Measurements from ENCODE around the gene MKNK2.
"Not testable (repeated sequence)": the region's sequence is repeated elsewhere in the genome, so short reads cannot be mapped to it uniquely, and the experiment has no call there.

Gene MKNK2

DNA sequence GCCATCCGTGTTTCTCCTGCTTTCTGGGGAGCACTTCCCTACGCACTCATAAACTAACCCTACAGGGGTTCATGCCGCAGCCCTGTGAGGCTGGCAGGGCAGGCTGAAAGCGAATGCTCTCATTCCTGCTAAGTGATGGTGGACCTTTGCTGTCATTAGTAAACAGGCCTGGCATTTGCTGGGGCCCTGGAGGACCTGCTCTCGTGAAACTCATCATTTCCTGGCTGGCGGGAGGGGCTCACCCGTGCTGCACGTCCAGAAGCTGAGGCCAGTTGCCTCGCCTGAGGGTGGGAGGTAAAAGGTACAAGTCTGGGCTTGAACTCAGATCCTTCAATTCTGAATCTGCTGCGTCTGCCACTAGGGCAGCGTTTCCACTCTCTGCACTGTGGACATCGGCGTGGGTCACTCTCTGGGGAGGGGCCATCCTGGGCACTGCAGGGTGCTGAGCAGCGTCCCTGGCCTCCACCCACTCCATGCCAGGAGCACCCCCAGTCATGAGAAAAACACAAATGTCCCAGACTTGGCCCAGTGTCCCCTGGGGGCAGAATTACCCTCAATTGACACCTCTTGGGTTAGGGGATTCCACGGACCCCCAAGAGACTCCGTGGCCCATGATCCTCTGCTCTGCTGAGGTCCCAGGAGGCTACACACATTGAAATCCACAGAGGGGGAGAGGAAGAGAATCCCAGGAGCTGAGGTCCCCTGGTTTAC is 38.1 kb upstream of the MKNK2 start:
- no peak overlapping the region for H3K4me3 ChIP-seq (ENCODE audit: low read length)
- peaks cover 24% of the 10 kb centered on the region for H3K4me1 ChIP-seq (ENCODE audit: control insufficient read depth, insufficient read depth, low read length)

DNA sequence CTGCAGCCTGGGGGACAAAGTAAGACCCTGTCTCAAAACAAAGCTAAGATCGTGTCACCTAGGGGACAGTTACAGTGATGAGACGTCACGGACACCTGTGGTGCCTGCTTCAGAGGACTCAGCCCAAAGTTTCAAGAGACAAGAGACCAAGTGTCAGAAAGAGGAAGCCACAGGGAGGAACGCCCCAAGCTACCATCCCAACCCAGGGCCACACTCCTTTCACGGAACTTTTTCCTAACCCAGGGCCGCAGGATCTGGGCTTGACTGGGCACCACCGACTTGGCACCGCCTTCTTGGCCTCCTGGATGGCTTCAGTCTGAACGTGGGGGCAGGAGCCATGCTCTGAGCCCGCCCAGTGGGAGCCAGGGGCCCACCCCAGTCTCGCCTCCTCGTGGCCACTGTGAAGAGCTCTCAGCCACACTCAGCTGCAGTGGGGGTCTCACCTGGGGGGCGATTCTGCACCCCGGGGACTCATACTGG is 36.6 kb upstream of the MKNK2 start:
- Histone ChIP-seq H3K4me1 (ENCODE audit: control insufficient read depth, insufficient read depth, low read length) (peaks cover 19% of the 10 kb centered on the region), H3K9me3 (ENCODE audit: control insufficient read depth, low read length) (no peaks in the 10 kb centered on the region), H3K4me3 (ENCODE audit: low read length) (no peak overlapping the region), H3K9ac (ENCODE audit: low read length) (no peak overlapping the region), H3K27me3 (ENCODE audit: control insufficient read depth, insufficient read depth, low read length) (no peaks in the 10 kb centered on the region), H3K36me3 (ENCODE audit: control insufficient read depth, insufficient read depth, low read length) (no peaks in the 10 kb centered on the region)

More for the DNA sequence above, 38.1 kb upstream of the MKNK2 start:
- no peaks in the 10 kb centered on the region for H3K36me3 ChIP-seq (ENCODE audit: control insufficient read depth, insufficient read depth, low read length)
- H3K9ac ChIP-seq (ENCODE audit: low read length) = no peak overlapping the region
- no peaks in the 10 kb centered on the region for H3K9me3 ChIP-seq (ENCODE audit: control insufficient read depth, low read length)
- no peaks in the 10 kb centered on the region for H3K27me3 ChIP-seq (ENCODE audit: control insufficient read depth, insufficient read depth, low read length)

DNA sequence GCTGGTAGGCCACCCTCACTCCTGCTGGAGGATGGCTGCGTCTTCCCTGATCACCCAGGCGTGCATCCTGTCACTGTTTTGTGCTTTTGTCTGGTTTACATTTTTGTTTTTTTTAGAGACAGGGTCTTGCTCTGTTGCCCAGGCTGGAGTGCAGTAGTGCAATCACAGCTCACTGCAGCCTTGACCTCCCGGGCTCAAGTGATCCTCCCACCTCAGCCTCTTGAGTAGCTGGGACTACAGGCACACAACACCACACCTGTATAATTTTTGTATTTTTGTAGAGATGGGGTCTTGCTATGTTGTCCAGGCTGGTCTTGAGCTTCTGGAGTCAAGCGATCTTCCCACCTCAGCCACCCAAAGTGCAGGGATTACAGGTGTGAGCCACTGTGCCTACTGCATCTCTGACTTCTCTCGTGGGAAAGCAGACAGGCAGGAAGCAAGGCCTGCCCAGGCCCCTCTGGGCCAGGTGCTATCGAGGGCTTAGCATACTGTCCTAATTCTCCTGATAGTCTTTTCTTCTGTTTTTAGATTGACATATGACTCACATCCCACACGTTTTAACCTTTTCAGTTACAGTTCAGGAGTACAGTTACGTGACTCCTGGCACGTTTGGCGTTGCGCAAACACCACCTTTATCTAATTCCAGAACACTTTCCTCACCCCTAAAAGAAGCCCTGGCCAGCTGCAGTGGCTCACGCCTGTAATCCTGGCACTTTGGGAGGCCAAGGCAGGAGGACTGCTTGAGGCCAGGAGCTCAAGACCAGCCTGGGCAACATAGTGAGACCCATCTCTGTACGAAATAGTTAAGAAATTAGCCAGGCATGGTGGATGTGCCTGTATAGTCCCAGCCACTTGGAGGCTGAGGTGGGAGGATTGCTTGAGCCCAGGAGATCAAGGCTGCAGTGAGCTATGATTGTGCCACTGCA is 35.9 kb upstream of the MKNK2 start:
- H3K9ac ChIP-seq (ENCODE audit: low read length); H3K36me3 ChIP-seq (ENCODE audit: control insufficient read depth, insufficient read depth, low read length); H3K4me3 ChIP-seq (ENCODE audit: low read length); H3K9me3 ChIP-seq (ENCODE audit: control insufficient read depth, low read length); H3K27me3 ChIP-seq (ENCODE audit: control insufficient read depth, insufficient read depth, low read length): not testable (repeated sequence)
- peaks cover 19% of the 10 kb centered on the region for H3K4me1 ChIP-seq (ENCODE audit: control insufficient read depth, insufficient read depth, low read length)

DNA sequence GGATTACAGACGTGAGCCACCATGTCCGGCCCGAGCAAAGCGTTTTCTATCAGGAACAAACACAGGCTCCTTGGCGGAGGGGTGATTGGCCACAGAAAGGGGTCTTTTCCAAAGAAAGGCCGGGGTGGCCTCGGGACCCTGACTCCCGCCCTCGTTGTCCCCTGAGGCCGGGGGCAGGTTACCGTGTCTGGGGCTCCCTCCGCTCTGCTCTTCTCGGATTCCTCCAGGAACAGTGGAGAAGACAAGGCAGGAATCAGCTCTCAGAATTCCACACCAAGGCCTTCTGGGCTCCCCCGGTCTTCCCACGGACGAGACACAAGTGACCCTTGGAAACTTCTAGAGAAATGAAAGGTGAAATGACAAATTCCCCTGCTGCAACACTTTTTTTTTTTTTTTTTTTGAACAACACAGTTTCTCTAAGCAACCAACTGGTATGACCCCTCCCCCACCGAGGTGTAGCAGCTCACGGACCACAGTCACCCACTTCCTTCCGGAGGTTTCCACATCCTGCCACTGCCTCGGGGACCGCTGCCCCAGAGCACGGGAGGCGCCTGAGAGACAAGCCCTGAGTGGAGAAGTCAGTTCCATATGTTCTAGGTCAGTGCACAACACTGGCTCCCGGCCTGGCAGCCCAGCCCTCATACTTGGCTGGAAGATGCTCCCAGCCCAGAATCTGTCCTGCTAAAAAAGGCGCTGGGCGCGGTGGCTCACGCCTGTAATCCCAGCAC is 34.1 kb upstream of the MKNK2 start:
- no peaks in the 10 kb centered on the region for H3K27me3 ChIP-seq (ENCODE audit: control insufficient read depth, insufficient read depth, low read length)
- H3K4me1 ChIP-seq (ENCODE audit: control insufficient read depth, insufficient read depth, low read length) = peaks cover 18% of the 10 kb centered on the region
- peak overlapping the region; percentile 4 for H3K4me3 ChIP-seq (ENCODE audit: low read length)
- no peaks in the 10 kb centered on the region for H3K36me3 ChIP-seq (ENCODE audit: control insufficient read depth, insufficient read depth, low read length)
- no peak overlapping the region for H3K9ac ChIP-seq (ENCODE audit: low read length)
- no peaks in the 10 kb centered on the region for H3K9me3 ChIP-seq (ENCODE audit: control insufficient read depth, low read length)

DNA sequence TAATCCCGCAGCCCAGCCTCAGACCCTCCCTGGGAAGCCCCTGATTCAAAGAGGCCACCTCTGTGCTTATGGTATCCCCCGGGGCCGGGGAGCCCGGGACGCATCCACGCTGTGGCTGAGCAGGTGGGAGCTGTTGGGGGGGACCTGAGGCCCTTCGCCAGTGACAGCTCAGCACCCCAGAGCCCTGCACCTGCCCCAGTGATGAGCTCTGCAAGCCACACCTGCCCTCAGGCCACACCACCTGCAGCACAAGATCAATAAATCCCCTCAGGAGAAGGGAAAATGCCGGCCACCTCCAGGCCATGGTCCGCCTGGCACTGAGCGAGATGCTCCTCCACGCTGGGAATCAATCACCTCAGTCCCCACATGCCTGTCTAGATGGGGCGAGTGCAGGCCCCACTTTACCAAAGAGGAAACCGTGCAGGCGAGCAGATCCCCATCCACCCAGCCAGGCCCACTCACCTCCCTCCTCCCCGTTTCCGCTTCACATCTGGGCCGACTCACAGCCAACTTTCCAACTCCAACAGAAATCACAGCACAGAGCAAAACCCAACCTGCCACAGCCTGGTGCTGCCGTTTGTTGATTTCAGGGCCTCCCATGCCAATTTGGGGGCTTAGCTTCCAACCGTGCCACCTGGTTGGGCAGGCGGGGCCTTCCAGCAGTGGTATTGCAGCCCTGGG is 32.3 kb upstream of the MKNK2 start:
- H3K4me1 ChIP-seq (ENCODE audit: control insufficient read depth, insufficient read depth, low read length) = peaks cover 13% of the 10 kb centered on the region
- H3K36me3 ChIP-seq (ENCODE audit: control insufficient read depth, insufficient read depth, low read length) = no peaks in the 10 kb centered on the region

DNA sequence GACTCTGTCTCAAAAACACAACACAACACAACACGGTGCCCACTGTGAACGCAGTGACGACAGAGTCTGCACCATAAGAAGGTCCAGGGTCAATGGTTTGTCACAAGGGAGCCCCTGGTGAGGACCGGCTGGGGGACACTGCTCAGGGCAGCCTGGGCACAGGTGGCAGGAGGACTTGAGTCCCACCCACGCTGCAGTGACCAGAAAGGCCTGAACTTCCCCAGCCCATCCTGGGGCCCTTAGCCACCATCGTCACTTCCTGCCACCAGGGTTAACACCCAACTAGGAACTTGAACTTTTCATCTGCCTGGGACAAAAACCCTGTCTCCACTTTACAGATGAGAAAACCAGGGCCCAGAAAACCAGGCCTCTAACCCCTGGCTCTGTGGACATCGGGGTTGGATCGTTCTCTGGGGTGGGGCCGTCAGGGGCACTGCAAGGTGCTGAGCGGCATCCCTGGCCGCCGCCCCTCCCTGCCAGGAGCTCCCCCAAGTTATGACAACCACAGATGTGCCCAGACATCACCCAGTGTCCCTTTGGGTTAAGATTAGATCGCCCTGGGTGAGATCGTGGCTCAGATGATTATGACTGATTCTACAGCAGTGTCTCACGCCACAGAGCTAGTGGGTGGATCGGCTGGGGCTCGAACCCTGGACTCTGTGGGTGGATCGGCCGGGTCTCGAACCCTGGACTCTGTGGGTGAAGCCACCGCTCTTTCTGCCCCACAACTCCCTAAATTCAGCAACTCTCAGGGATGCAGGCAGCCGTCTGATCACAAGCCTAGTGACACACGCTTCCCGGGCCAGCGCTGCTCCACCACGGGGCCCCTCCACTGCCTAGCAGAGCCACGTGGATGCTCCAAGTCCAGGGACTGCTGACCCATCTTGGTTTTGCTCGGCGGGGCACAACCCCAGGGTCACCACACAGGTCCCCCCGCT is 31.1 kb upstream of the MKNK2 start:
- Histone ChIP-seq H3K27me3 (ENCODE audit: control insufficient read depth, insufficient read depth, low read length) (no peaks in the 10 kb centered on the region), H3K9ac (ENCODE audit: low read length) (no peak overlapping the region), H3K36me3 (ENCODE audit: control insufficient read depth, insufficient read depth, low read length) (no peaks in the 10 kb centered on the region), H3K9me3 (ENCODE audit: control insufficient read depth, low read length) (no peaks in the 10 kb centered on the region), H3K4me3 (ENCODE audit: low read length) (no peak overlapping the region), H3K4me1 (ENCODE audit: control insufficient read depth, insufficient read depth, low read length) (peaks cover 5% of the 10 kb centered on the region)

More for the DNA sequence above, 32.3 kb upstream of the MKNK2 start:
- Histone ChIP-seq H3K4me3 (ENCODE audit: low read length) (no peak overlapping the region), H3K9me3 (ENCODE audit: control insufficient read depth, low read length) (no peaks in the 10 kb centered on the region), H3K9ac (ENCODE audit: low read length) (no peak overlapping the region), H3K27me3 (ENCODE audit: control insufficient read depth, insufficient read depth, low read length) (no peaks in the 10 kb centered on the region)

DNA sequence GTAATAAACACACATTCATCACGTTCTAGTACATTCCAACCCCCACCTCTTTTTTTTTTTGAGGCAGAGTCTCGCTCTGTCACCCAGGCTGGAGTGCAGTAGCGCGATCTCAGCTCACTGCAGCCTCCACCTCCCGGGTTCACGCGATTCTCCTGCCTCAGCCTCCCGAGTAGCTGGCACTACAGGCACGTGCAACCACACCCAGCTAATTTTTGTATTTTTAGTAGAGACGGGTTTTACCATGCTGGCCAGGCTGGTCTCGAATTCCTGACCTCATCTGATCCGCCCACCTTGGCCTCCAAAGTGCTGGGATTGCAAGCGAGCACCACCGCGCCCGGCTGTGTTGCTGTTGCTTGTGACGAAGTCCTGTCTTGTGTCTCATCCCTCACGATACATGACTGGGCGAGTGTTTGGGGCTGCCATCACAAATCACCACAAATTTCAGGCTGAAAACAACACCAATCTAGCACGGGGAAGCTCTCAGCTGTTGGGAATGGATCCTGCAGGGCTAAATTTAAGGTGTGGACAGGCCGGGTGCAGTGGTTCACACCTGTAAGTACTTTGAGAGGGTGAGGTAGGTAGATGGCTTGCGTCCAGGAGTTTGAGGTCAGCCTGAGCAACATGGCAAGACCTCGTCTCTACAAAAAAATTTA is 29.4 kb upstream of the MKNK2 start:
- Histone ChIP-seq H3K36me3 (ENCODE audit: control insufficient read depth, insufficient read depth, low read length) (no peaks in the 10 kb centered on the region), H3K9ac (ENCODE audit: low read length) (no peak overlapping the region), H3K4me1 (ENCODE audit: control insufficient read depth, insufficient read depth, low read length) (no peaks in the 10 kb centered on the region), H3K4me3 (ENCODE audit: low read length) (no peak overlapping the region), H3K27me3 (ENCODE audit: control insufficient read depth, insufficient read depth, low read length) (no peaks in the 10 kb centered on the region), H3K9me3 (ENCODE audit: control insufficient read depth, low read length) (no peaks in the 10 kb centered on the region)

DNA sequence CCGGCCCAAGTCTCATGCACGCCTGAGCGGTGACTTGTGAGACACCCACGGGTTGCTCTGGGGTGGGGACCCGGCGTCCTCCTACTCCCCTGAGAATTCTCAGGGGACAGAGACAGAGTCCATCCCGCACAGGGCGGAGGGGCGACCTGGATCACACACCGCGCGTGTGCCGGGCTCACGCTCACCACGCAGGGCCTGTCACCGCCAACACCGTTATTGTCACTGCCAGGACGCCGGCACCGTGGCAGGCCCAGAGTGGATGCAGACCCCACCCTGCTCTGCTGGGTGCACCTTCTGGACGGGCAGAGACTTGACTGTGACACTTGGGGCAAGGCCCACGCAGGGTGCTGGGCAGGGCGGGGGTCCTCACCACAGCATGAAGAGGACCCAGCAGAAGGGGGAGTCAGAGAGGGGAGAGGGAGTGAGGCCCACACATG is 28.8 kb upstream of the MKNK2 start:
- no peaks in the 10 kb centered on the region for H3K9me3 ChIP-seq (ENCODE audit: control insufficient read depth, low read length)
- H3K4me1 ChIP-seq (ENCODE audit: control insufficient read depth, insufficient read depth, low read length) = no peaks in the 10 kb centered on the region
- no peak overlapping the region for H3K4me3 ChIP-seq (ENCODE audit: low read length)
- H3K9ac ChIP-seq (ENCODE audit: low read length) = no peak overlapping the region
- H3K36me3 ChIP-seq (ENCODE audit: control insufficient read depth, insufficient read depth, low read length) = peaks cover 4% of the 10 kb centered on the region
- H3K27me3 ChIP-seq (ENCODE audit: control insufficient read depth, insufficient read depth, low read length) = no peaks in the 10 kb centered on the region

DNA sequence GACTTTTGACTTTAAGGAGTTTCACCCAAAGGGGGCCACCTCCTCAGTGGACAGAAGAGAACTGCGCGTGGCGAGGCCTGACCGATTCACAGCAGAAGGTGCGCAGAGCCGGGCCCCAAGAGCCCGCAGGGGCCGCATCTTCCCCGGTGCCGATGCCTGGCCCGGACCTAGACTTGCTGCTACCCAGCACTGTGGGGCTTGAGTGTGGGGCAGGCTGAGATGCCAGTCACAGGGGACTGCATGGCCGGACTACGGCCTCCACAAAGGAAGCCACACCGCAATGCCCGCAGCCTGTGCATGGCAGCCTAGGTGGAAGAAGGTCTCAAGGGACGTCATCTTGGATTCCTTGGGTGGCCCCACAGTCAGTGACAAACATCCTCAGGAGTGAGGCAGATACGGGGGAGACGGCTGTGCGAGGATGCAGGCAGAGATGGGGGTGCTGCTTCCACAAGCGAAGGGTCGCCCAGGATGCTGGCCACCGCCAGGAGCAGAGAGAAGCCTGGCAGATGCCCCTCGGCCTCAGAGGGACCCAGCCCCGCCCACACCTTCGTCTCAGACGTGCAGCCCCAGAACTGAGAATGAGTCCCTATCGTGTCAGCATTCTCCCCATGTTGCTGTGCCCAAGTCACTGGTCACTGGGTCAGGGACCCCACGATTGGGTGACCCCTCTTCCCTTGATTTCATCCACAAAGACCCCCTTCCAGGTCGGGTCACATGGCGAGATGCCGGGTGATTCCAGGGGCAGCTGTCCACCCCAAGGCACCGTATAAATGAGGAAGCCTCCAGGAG is 28.2 kb upstream of the MKNK2 start:
- Histone ChIP-seq H3K36me3 (ENCODE audit: control insufficient read depth, insufficient read depth, low read length) (peaks cover 4% of the 10 kb centered on the region), H3K4me3 (ENCODE audit: low read length) (no peak overlapping the region)

More for the DNA sequence above, 28.2 kb upstream of the MKNK2 start:
- Histone ChIP-seq H3K27me3 (ENCODE audit: control insufficient read depth, insufficient read depth, low read length) (no peaks in the 10 kb centered on the region), H3K9ac (ENCODE audit: low read length) (no peak overlapping the region), H3K4me1 (ENCODE audit: control insufficient read depth, insufficient read depth, low read length) (no peaks in the 10 kb centered on the region), H3K9me3 (ENCODE audit: control insufficient read depth, low read length) (no peaks in the 10 kb centered on the region)
